Peyer's patch (tissue), 4 donors: ENCODE data around the gene FAU. TPM values are rescaled to one million over a fixed set of nuclear protein-coding genes. Genes with fewer than 3 reads are reported as not detected.

Experiments
- DNase-seq, 3 donors: peaks; one replicate each; pipeline ENCODE4 v3.0.0-alpha.2; 2017 to 2019
- H3K27ac ChIP-seq, 4 donors: fragments of 200-600 bp; sonication (generic); one replicate each; pipeline ENCODE4 v1.5.1; 2016 to 2019
- H3K27me3 ChIP-seq, 2 donors: fragments of 200-600 bp; sonication (generic); one replicate each; pipeline ENCODE4 v1.5.1; 2019
- H3K36me3 ChIP-seq, 3 donors: fragments of 200-600 bp; sonication (generic); one replicate each; pipeline ENCODE4 v1.5.1; 2016 to 2019
- H3K4me1 ChIP-seq, 4 donors: fragments of 200-600 bp; sonication (generic); one replicate each; pipeline ENCODE4 v1.5.1; 2016 to 2019
- H3K4me3 ChIP-seq, 4 donors: fragments of 200-600 bp; sonication (generic); 1 replicate in 3 of 4; 2 replicates in 1 of 4; pipeline ENCODE4 v1.5.1; 2016 to 2019; ENCODE audit warnings: mild to moderate bottlenecking in 1 of 4
- H3K9me3 ChIP-seq, 4 donors: fragments of 200-600 bp; sonication (generic); one replicate each; pipeline ENCODE4 v1.5.1; 2016 to 2019; ENCODE audit warnings: mild to moderate bottlenecking in 1 of 4
- CTCF ChIP-seq, 6 experiments: fragments of 450-650 bp in 4 of 6; fragments of 200-600 bp in 2 of 6; sonication (generic) in 1 of 6; IDR thresholded peaks; one replicate each; pipeline ENCODE4 v1.5.1; 2017 to 2019; ENCODE audit warnings: antibody characterized with exemption in 6 of 6, mild to moderate bottlenecking in 3 of 6, moderate library complexity in 1 of 6
- POLR2A ChIP-seq, 2 donors: fragments of 450-650 bp; IDR thresholded peaks; one replicate each; pipeline ENCODE4 v1.5.1; 2017; ENCODE audit warnings: antibody characterized with exemption in 2 of 2, mild to moderate bottlenecking in 2 of 2, moderate library complexity in 2 of 2
- total RNA-seq, 4 donors: library from RNA; depleted of rRNA; stranded (reverse); fragments of >200 nt; gene quantifications; one replicate each; pipeline ENCODE4 v1.1.0, GENCODE V29; 2016

Gene FAU
- total RNA-seq, 4 donors from 2014 or later: 412 to 714 (median 579) TPM

DNA sequence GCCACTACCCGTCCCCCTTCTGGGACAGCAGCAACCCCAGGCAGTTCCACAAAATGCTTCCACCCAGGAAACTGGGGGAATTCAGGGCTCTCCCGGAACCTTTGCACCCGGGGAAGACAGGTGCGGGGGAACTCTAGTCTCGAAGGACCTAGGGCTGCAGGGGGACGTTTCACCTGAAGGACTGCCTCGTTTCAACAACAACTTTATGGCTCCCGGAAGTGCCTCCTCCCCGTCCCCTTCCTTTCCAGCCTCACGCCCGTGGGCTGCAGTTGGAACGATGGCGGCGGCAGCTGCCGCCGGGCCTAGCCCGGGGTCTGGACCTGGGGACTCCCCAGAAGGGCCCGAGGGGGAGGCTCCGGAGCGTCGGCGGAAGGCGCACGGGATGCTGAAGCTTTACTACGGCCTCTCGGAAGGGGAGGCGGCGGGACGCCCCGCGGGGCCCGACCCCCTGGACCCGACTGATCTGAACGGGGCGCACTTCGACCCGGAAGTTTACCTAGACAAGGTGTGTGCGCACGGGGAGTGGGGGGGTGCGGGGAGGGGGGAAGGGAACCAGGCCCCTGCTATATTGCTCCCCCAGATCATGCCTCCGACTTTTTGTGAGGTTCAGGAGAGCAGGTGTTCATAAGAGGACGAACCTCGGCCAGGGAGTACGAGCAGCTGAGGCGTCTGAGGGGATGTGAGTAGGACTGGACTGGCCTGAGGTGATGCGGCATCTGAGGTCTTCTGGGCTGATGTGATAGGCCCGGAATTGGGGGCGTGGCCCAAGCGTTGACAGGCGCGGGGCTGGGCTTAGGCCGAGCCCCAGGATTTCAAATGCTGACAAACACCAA, 25.7 kb downstream of the FAU start, which contains the start of gene VPS51:
Gene VPS51 (plus strand): TSS at position 241 of the 833 bp plus-strand sequence. CDS start 37 bp downstream, at position 278.
- Histone ChIP-seq H3K4me1 (peaks cover 4 to 9% (median 7%) of the 10 kb centered on the region in 4 donors), H3K36me3 (peaks cover 0 to 16% (median 0%) of the 10 kb centered on the region in 3 donors), H3K27me3 (no peaks in the 10 kb centered on the region), H3K27ac (peak within 1 kb of the TSS; percentile 88 to 94 (median 92)), H3K9me3 (no peaks in the 10 kb centered on the region), H3K4me3 (peak within 1 kb of the TSS; percentile 63 to 91 (median 82))
- TF ChIP-seq CTCF (IDR thresholded peaks at IDR 0.05): peak in 4 of 6 experiments; percentile 27 to 42 (median 30)
- peak; percentile 54 to 56 for TF ChIP-seq POLR2A (IDR thresholded peaks at IDR 0.05)
- peak; percentile 92 to 96 (median 92) for DNase-seq

GRCh38 chr11:65095427-65095826, 26.5 kb downstream of the FAU start:
- Histone ChIP-seq H3K4me1 (peaks cover 4 to 9% (median 7%) of the 10 kb centered on the region in 4 donors), H3K27me3 (no peaks in the 10 kb centered on the region), H3K27ac (peak overlapping the region; percentile 88 to 94 (median 92)), H3K4me3 (peak overlapping the region in 3 of 4 donors; percentile 78 to 91 (median 87)), H3K9me3 (no peaks in the 10 kb centered on the region), H3K36me3 (peaks cover 0 to 16% (median 0%) of the 10 kb centered on the region in 3 donors)
- no peak for TF ChIP-seq CTCF (IDR thresholded peaks at IDR 0.05)
- no peak for TF ChIP-seq POLR2A (IDR thresholded peaks at IDR 0.05)
- DNase-seq: peak in 1 of 3 donors; percentile 45

- TF ChIP-seq POLR2A (IDR thresholded peaks at IDR 0.05) (no peak), CTCF (IDR thresholded peaks at IDR 0.05) (no peak)
- peaks cover 0 to 39% (median 0%) of the 10 kb centered on the region in 3 donors for H3K36me3 ChIP-seq
- H3K4me1 ChIP-seq: no peaks in the 10 kb centered on the region
- no peaks in the 10 kb centered on the region for H3K9me3 ChIP-seq
- H3K27me3 ChIP-seq: no peaks in the 10 kb centered on the region
- H3K27ac ChIP-seq: no peak overlapping the region
- DNase-seq: no peak
- no peak overlapping the region for H3K4me3 ChIP-seq
Observed at GRCh38 chr11:65090628-65091027, 31.3 kb downstream of the FAU start.

DNA sequence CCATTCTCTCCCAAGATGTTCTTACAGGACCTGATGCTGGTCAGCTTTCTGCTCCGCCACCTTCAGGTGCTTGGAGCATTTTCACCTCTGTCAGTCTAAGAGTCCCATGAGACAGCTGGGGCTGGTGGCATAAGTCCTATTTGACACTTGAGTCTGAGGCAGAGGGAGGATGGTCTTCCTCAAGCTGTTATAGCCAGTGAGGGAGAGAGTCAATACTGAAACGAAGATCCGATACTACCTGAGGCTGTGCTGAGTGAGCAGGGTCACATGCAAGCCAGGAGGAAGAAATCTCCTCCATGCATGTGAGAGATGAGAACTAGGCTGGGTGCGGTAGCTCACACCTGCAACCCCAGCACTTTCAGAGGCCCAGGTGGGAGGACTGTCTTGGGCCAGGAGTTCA, 32.3 kb downstream of the FAU start:
- Histone ChIP-seq H3K4me3 (no peak overlapping the region), H3K9me3 (no peaks in the 10 kb centered on the region), H3K27me3 (no peaks in the 10 kb centered on the region), H3K36me3 (peaks cover 0 to 46% (median 0%) of the 10 kb centered on the region in 3 donors), H3K4me1 (peaks cover 5 to 10% (median 5%) of the 10 kb centered on the region in 4 donors), H3K27ac (no peak overlapping the region)
- DNase-seq: no peak
- TF ChIP-seq POLR2A (IDR thresholded peaks at IDR 0.05) (no peak), CTCF (IDR thresholded peaks at IDR 0.05) (no peak)

- peaks cover 0 to 46% (median 0%) of the 10 kb centered on the region in 3 donors for H3K36me3 ChIP-seq
- H3K9me3 ChIP-seq: no peaks in the 10 kb centered on the region
- TF ChIP-seq POLR2A (IDR thresholded peaks at IDR 0.05) (no peak), CTCF (IDR thresholded peaks at IDR 0.05) (no peak)
- H3K4me1 ChIP-seq: peaks cover 6 to 21% (median 8%) of the 10 kb centered on the region in 4 donors
- H3K27ac ChIP-seq: no peak overlapping the region
- H3K27me3 ChIP-seq: no peaks in the 10 kb centered on the region
- H3K4me3 ChIP-seq: no peak overlapping the region
- DNase-seq: no peak
Observed at GRCh38 chr11:65087827-65088226, 34.1 kb downstream of the FAU start.
